Esophagus muscularis mucosa (tissue), 4 donors: ENCODE measurements around the gene PLPPR1. TPM values are rescaled to one million over a fixed set of nuclear protein-coding genes. Genes with fewer than 3 reads are reported as not detected.

Experiments
- DNase-seq: peaks from one replicate; pipeline ENCODE4 v3.0.0-alpha.2; 2017; ENCODE audit errors: extremely low spot score
- H3K27ac ChIP-seq, 4 donors: fragments of 200-600 bp; sonication (generic); replicated peaks in 1 of 4; 1 replicate in 3 of 4; 2 replicates in 1 of 4; pipeline ENCODE4 v1.5.1; 2016 to 2019; ENCODE audit warnings: mild to moderate bottlenecking in 1 of 4
- H3K27me3 ChIP-seq, 4 donors: fragments of 200-600 bp; sonication (generic); one replicate each; pipeline versions ENCODE4 v1.5.1 to v1.6.0; 2016 to 2019
- H3K36me3 ChIP-seq, 4 donors: fragments of 200-600 bp; sonication (generic); one replicate each; pipeline ENCODE4 v1.5.1; 2016 to 2019
- H3K4me1 ChIP-seq, 4 donors: fragments of 200-600 bp; sonication (generic); one replicate each; pipeline ENCODE4 v1.5.1; 2016 to 2019
- H3K4me3 ChIP-seq, 4 donors: fragments of 200-600 bp; sonication (generic); 1 replicate in 2 of 4; 2 replicates in 2 of 4; pipeline ENCODE4 v1.5.1; 2016 to 2019; ENCODE audit warnings: mild to moderate bottlenecking in 4 of 4, moderate library complexity in 1 of 4
- H3K9me3 ChIP-seq, 4 donors: fragments of 200-600 bp; sonication (generic); 1 replicate in 3 of 4; 2 replicates in 1 of 4; pipeline ENCODE4 v1.5.1; 2016 to 2019
- EP300 ChIP-seq: sonication (generic); formaldehyde crosslinking; IDR thresholded peaks from one replicate; pipeline ENCODE4 v1.6.1; 2017; ENCODE audit warnings: antibody characterized with exemption
- POLR2A ChIP-seq: fragments of 450-650 bp; IDR thresholded peaks from one replicate; pipeline ENCODE4 v1.6.1; 2017; ENCODE audit warnings: antibody characterized with exemption, moderate library complexity, mild to moderate bottlenecking, low read depth
- POLR2AphosphoS5 ChIP-seq, 2 donors: sonication (generic); formaldehyde crosslinking; IDR thresholded peaks; one replicate each; pipeline ENCODE4 v1.6.1; 2017; ENCODE audit warnings: antibody characterized with exemption in 2 of 2
- WGBS: methylation state at CpG from one replicate; pipeline ENCODE4 v1.1.5; 2018; 5-methylcytosine and 5-hydroxymethylcytosine counted together
- intact Hi-C: fragments of 100-400 bp; cut with DNase I; formaldehyde crosslinking; loops from one replicate; pipeline ENCODE4 v1.15.1; 2023
- total RNA-seq, 4 donors: library from RNA; depleted of rRNA; stranded (reverse); fragments of >200 nt; gene quantifications; one replicate each; pipeline versions ENCODE4 v1.1.0 to v1.2.1, GENCODE V29; 2016
- TF ChIP-seq, protein P1 (sequence below), 3 experiments: fragments of 200-600 bp in 2 of 3; fragments of 450-650 bp in 1 of 3; sonication (generic) in 2 of 3; IDR thresholded peaks; one replicate each; pipeline ENCODE4 v1.5.1; 2017 to 2019; ENCODE audit warnings: antibody characterized with exemption in 3 of 3, mild to moderate bottlenecking in 2 of 3, moderate library complexity in 1 of 3

PLPPR1 gene
- total RNA-seq, 4 donors from 2014 or later, result 0.19 to 0.99 (median 0.29) TPM; not detected in 1

GRCh38 chr9:101226161-101226560 lies 197.6 kb downstream of the PLPPR1 start:
- Histone ChIP-seq H3K27ac (no peak overlapping the region), H3K4me1 (no peaks in the 10 kb centered on the region), H3K27me3 (no peaks in the 10 kb centered on the region), H3K9me3 (no peaks in the 10 kb centered on the region), H3K36me3 (no peaks in the 10 kb centered on the region), H3K4me3 (no peak overlapping the region)
- TF ChIP-seq EP300, result no peak
- TF ChIP-seq, protein P1, sequence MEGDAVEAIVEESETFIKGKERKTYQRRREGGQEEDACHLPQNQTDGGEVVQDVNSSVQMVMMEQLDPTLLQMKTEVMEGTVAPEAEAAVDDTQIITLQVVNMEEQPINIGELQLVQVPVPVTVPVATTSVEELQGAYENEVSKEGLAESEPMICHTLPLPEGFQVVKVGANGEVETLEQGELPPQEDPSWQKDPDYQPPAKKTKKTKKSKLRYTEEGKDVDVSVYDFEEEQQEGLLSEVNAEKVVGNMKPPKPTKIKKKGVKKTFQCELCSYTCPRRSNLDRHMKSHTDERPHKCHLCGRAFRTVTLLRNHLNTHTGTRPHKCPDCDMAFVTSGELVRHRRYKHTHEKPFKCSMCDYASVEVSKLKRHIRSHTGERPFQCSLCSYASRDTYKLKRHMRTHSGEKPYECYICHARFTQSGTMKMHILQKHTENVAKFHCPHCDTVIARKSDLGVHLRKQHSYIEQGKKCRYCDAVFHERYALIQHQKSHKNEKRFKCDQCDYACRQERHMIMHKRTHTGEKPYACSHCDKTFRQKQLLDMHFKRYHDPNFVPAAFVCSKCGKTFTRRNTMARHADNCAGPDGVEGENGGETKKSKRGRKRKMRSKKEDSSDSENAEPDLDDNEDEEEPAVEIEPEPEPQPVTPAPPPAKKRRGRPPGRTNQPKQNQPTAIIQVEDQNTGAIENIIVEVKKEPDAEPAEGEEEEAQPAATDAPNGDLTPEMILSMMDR (IDR thresholded peaks at IDR 0.05), result no peak
- TF ChIP-seq POLR2AphosphoS5 (IDR thresholded peaks at IDR 0.05), result no peak
- TF ChIP-seq POLR2A, result no peak
- intact Hi-C loops, result no loop called here
- DNase-seq, result no peak

DNA sequence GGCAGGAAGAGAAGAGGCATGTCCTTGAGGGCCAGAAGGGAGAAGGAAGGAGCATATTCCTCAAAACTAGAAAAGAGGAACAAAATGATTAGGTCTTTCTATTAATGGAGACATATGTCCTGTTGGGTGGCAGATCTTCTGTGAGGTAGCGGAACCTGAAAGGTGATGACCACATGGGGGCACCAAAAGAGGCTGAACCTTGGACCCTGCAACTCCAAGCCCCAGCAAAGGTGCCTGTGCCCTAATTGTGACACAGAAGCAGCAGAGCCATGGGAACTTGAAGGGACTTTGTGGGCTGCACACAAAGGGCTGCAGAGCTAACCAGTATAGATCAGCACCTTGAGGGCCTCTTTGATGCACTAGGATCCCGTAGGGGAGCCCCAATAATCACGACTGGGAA lies 198.3 kb downstream of the PLPPR1 start:
- Histone ChIP-seq H3K27me3 (no peaks in the 10 kb centered on the region), H3K4me3 (no peak overlapping the region), H3K9me3 (no peaks in the 10 kb centered on the region), H3K4me1 (no peaks in the 10 kb centered on the region), H3K36me3 (no peaks in the 10 kb centered on the region), H3K27ac (no peak overlapping the region)
- intact Hi-C loops, result no loop called here
- DNase-seq, result no peak
- TF ChIP-seq, protein P1 (IDR thresholded peaks at IDR 0.05), result no peak
- no peak for TF ChIP-seq POLR2AphosphoS5 (IDR thresholded peaks at IDR 0.05)
- no peak for TF ChIP-seq POLR2A
- TF ChIP-seq EP300, result no peak
- WGBS, result 87% methylated on average over 3 of the region's 3 CpGs

- WGBS, result 25% methylated on average over 1 of the region's 1 CpG
- Histone ChIP-seq H3K4me3 (no peak overlapping the region), H3K36me3 (no peaks in the 10 kb centered on the region), H3K9me3 (no peaks in the 10 kb centered on the region), H3K27me3 (no peaks in the 10 kb centered on the region), H3K27ac (no peak overlapping the region), H3K4me1 (no peaks in the 10 kb centered on the region)
- intact Hi-C loops, result no loop called here
- no peak for DNase-seq
- no peak for TF ChIP-seq EP300
- no peak for TF ChIP-seq POLR2AphosphoS5 (IDR thresholded peaks at IDR 0.05)
Observed at GRCh38 chr9:101229606-101230005, 201.1 kb downstream of the PLPPR1 start.

- intact Hi-C loops, result no loop called here
- Histone ChIP-seq H3K27ac (no peak overlapping the region), H3K9me3 (no peaks in the 10 kb centered on the region), H3K36me3 (no peaks in the 10 kb centered on the region), H3K4me1 (no peaks in the 10 kb centered on the region), H3K4me3 (no peak overlapping the region), H3K27me3 (no peaks in the 10 kb centered on the region)
- WGBS, result 94% methylated on average over 2 of the region's 2 CpGs
- no peak for DNase-seq
- TF ChIP-seq POLR2AphosphoS5 (IDR thresholded peaks at IDR 0.05) (no peak), EP300 (no peak), POLR2A (no peak)
- TF ChIP-seq, protein P1 (IDR thresholded peaks at IDR 0.05), result no peak
Observed at GRCh38 chr9:101232405-101232977, 204.0 kb downstream of the PLPPR1 start.

DNA sequence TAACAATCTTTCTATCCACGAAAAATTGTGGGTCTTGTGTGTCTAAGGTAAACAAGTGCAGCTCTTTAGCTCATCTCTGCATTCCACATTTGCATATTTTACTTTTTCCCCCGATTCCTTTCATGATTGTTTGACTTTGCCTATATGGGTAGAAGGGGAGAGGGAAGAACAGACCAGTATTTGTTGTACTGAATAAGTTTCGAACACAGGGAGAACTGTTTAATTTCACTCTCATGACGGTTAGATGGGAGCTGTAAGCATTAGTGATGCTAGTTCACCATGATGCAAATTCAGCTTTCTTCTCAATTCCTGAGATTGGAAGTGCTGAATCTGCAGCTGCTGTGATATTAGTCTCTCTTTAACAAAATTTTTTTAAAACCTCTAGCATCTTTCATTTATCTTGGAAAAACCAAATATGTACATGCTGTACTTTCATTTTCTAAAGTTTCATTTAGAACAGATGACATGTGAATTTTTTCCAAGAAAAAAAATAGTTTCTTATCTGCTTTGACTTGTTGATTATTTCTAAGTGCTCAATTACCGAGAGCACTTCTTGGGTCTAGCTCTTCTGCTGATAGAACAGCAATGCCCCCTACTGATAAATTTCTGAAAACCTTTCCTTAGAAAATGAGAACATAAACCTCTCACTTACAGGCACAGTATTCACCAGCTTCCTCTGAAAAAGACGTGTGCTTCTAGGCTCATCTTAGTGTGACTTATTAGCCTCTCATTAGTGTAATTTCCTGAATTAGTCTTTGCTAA lies 206.8 kb downstream of the PLPPR1 start:
- intact Hi-C loops, result no loop called here

More for the DNA sequence above, 206.8 kb downstream of the PLPPR1 start:
- H3K27ac ChIP-seq, result no peak overlapping the region
- no peaks in the 10 kb centered on the region for H3K9me3 ChIP-seq
- no peaks in the 10 kb centered on the region for H3K4me1 ChIP-seq
- DNase-seq, result no peak
- WGBS, result 30% methylated on average over 6 of the region's 6 CpGs
- no peak overlapping the region for H3K4me3 ChIP-seq
- H3K36me3 ChIP-seq, result no peaks in the 10 kb centered on the region
- H3K27me3 ChIP-seq, result no peaks in the 10 kb centered on the region
- TF ChIP-seq, protein P1 (IDR thresholded peaks at IDR 0.05), result peak in 1 of 3 experiments; percentile 20
- no peak for TF ChIP-seq POLR2AphosphoS5 (IDR thresholded peaks at IDR 0.05)
- TF ChIP-seq EP300, result no peak
- no peak for TF ChIP-seq POLR2A
